ENCODE results near the gene QRICH1. TPM values are rescaled to one million over a fixed set of nuclear protein-coding genes. Genes with fewer than 3 reads are reported as not detected.

Gene QRICH1
- total RNA-seq, 1 experiment from 2014 or later = 123 TPM

GRCh38 chr3:49034650-49035049, 59.2 kb downstream of the QRICH1 start:
- H3K27me3 Mint-ChIP-seq (ENCODE audit: low read depth) = no peaks in the 10 kb centered on the region
- H3K36me3 Mint-ChIP-seq = peaks cover 39% of the 10 kb centered on the region
- H3K4me1 Mint-ChIP-seq = no peaks in the 10 kb centered on the region
- TF ChIP-seq ZNF263 (CRISPR knock-in tag; IDR thresholded peaks at IDR 0.05; ENCODE audit: low read depth) (no peak), ZNF281 (CRISPR knock-in tag; IDR thresholded peaks at IDR 0.05) (no peak), TEAD4 (CRISPR knock-in tag; IDR thresholded peaks at IDR 0.05) (no peak), E2F5 (CRISPR knock-in tag; IDR thresholded peaks at IDR 0.05) (no peak), ZBTB21 (CRISPR knock-in tag; IDR thresholded peaks at IDR 0.05; ENCODE audit: borderline replicate concordance) (no peak), ZNF425 (CRISPR knock-in tag; conservative IDR thresholded peaks at IDR 0.05) (no peak), CREB1 (CRISPR knock-in tag; IDR thresholded peaks at IDR 0.05) (no peak), JUN (CRISPR knock-in tag; IDR thresholded peaks at IDR 0.05) (no peak), FOXJ3 (CRISPR knock-in tag; IDR thresholded peaks at IDR 0.05; ENCODE audit: borderline replicate concordance) (no peak), PRDM15 (CRISPR knock-in tag; IDR thresholded peaks at IDR 0.05) (no peak), ZMAT4 (CRISPR knock-in tag; IDR thresholded peaks at IDR 0.05) (no peak), NR1H2 (CRISPR knock-in tag; IDR thresholded peaks at IDR 0.05) (no peak), ATF3 (CRISPR knock-in tag; conservative IDR thresholded peaks at IDR 0.05) (no peak), MLX (CRISPR knock-in tag; IDR thresholded peaks at IDR 0.05) (no peak), AR (CRISPR knock-in tag; IDR thresholded peaks at IDR 0.05) (no peak), ATF6 (CRISPR knock-in tag; IDR thresholded peaks at IDR 0.05) (no peak), EMX1 (CRISPR knock-in tag; IDR thresholded peaks at IDR 0.05) (no peak), HMGXB4 (CRISPR knock-in tag; IDR thresholded peaks at IDR 0.05) (no peak), ZNF396 (CRISPR knock-in tag; IDR thresholded peaks at IDR 0.05; ENCODE audit: borderline replicate concordance) (no peak)
- H3K27ac Mint-ChIP-seq = no peak overlapping the region
- ChIA-PET POLR2A (no interaction called here), CTCF (interaction anchor here (0.8 kb wide), 1 partner anchor 47 kb away, joined by 3 read pairs; no protein-coding TSS in a partner anchor)
- no peak overlapping the region for H3K4me3 Mint-ChIP-seq
- DNase-seq (ENCODE audit: low spot score) = no peak
- no peaks in the 10 kb centered on the region for H3K9me3 Mint-ChIP-seq
- no peak for ATAC-seq

Measured in WTC11 (cell line).